GM23338 (cell line): Measurements from ENCODE around the gene HSPBP1. TPM values are rescaled to one million over a fixed set of nuclear protein-coding genes. Genes with fewer than 3 reads are reported as not detected.

ENCODE experiments used
- ATAC-seq: fragments of 200-7000 bp; cut with Tn5 transposase; 3 replicates; pipeline ENCODE4 v1.9.1; 2020
- DNase-seq: peaks from one replicate; pipeline ENCODE4 v3.0.0-alpha.2; 2015; ENCODE audit warnings: low spot score
- H2AFZ ChIP-seq: fragments of 200-600 bp; sonication (generic); 2 replicates; pipeline ENCODE4 v1.8.0; 2016; ENCODE audit warnings: antibody characterized with exemption, mild to moderate bottlenecking, moderate library complexity
- H3F3A ChIP-seq: fragments of 200-600 bp; sonication (generic); replicated peaks from 2 replicates; pipeline ENCODE4 v1.8.0; 2017; ENCODE audit warnings: antibody characterized with exemption, mixed run types, low read depth
- H3K27ac ChIP-seq: fragments of 200-600 bp; sonication (generic); 2 replicates; pipeline ENCODE4 v1.6.1; 2016; ENCODE audit warnings: low read depth
- H3K27me3 ChIP-seq: fragments of 200-600 bp; sonication (generic); 2 replicates; pipeline ENCODE4 v1.8.0; 2016; ENCODE audit warnings: mild to moderate bottlenecking, mixed run types, moderate library complexity; ENCODE audit not compliant: insufficient read depth
- H3K36me3 ChIP-seq: fragments of 200-600 bp; sonication (generic); 2 replicates; pipeline ENCODE4 v1.8.0; 2016; ENCODE audit warnings: mild to moderate bottlenecking; ENCODE audit not compliant: insufficient read depth
- H3K4me1 ChIP-seq: fragments of 200-600 bp; sonication (generic); 2 replicates; pipeline ENCODE4 v1.8.0; 2016; ENCODE audit warnings: mild to moderate bottlenecking, moderate library complexity; ENCODE audit not compliant: insufficient read depth
- H3K4me2 ChIP-seq: fragments of 200-600 bp; sonication (generic); 2 replicates; pipeline ENCODE4 v1.7.1; 2017; ENCODE audit warnings: mixed run types
- H3K4me3 ChIP-seq: fragments of 200-600 bp; sonication (generic); 2 replicates; pipeline ENCODE4 v1.6.1; 2016; ENCODE audit warnings: mixed run types
- H3K79me2 ChIP-seq: fragments of 200-600 bp; sonication (generic); replicated peaks from 2 replicates; pipeline ENCODE4 v1.8.0; 2017; ENCODE audit warnings: mild to moderate bottlenecking; ENCODE audit not compliant: insufficient read depth
- H3K9me2 ChIP-seq: fragments of 200-600 bp; sonication (generic); 2 replicates; pipeline ENCODE4 v1.8.0; 2017; ENCODE audit not compliant: insufficient read depth
- H4K20me1 ChIP-seq: fragments of 200-600 bp; sonication (generic); replicated peaks from 2 replicates; pipeline ENCODE4 v1.8.0; 2017; ENCODE audit warnings: mild to moderate bottlenecking; ENCODE audit not compliant: insufficient read depth
- H3K27ac Mint-ChIP-seq: 2 replicates; pipeline ENCODE4 v1.8.0; 2020; ENCODE audit warnings: inconsistent platforms, mild to moderate bottlenecking, moderate library complexity, mixed read lengths
- H3K27me3 Mint-ChIP-seq: 3 replicates; pipeline ENCODE4 v1.8.0; 2022; ENCODE audit warnings: low read depth, mild to moderate bottlenecking, moderate library complexity, mixed read lengths, inconsistent platforms; ENCODE audit not compliant: insufficient read depth, poor library complexity
- H3K36me3 Mint-ChIP-seq: 3 replicates; pipeline ENCODE4 v1.8.0; 2021; ENCODE audit warnings: low read depth, mild to moderate bottlenecking, inconsistent platforms, moderate library complexity, mixed read lengths
- H3K4me1 Mint-ChIP-seq: 3 replicates; pipeline ENCODE4 v1.8.0; 2020; ENCODE audit warnings: mild to moderate bottlenecking, inconsistent platforms, mixed read lengths
- H3K4me3 Mint-ChIP-seq: 3 replicates; pipeline ENCODE4 v1.8.0; 2021; ENCODE audit warnings: moderate library complexity, mild to moderate bottlenecking, inconsistent platforms, mixed read lengths
- H3K9me3 Mint-ChIP-seq: 3 replicates; pipeline ENCODE4 v1.8.0; 2020; ENCODE audit warnings: moderate library complexity, mild to moderate bottlenecking, inconsistent platforms, mixed read lengths
- CREB1 ChIP-seq: fragments of 250-450 bp; sonication (Bioruptor Pico); IDR thresholded peaks from 2 replicates; pipeline ENCODE4 v1.5.0; 2020; ENCODE audit warnings: low read depth, mild to moderate bottlenecking, moderate library complexity
- EZH2 ChIP-seq: fragments of 200-600 bp; sonication (generic); IDR thresholded peaks from one replicate; pipeline ENCODE4 v1.8.0; 2017; ENCODE audit warnings: antibody characterized with exemption, mild to moderate bottlenecking, low read depth; ENCODE audit not compliant: unreplicated experiment
- EZH2phosphoT487 ChIP-seq: fragments of 200-600 bp; sonication (generic); IDR thresholded peaks from one replicate; pipeline ENCODE4 v1.8.1; 2018; ENCODE audit warnings: antibody characterized with exemption; ENCODE audit not compliant: unreplicated experiment
- JUNB ChIP-seq: IDR thresholded peaks from one replicate; pipeline ENCODE4 v1.6.1; 2016; ENCODE audit warnings: antibody characterized with exemption; ENCODE audit not compliant: unreplicated experiment
- NANOG ChIP-seq: IDR thresholded peaks from 2 replicates; pipeline ENCODE4 v1.6.1; 2016; ENCODE audit warnings: antibody characterized with exemption, borderline replicate concordance
- POLR2AphosphoS5 ChIP-seq: IDR thresholded peaks from 2 replicates; pipeline ENCODE4 v1.6.1; 2016; ENCODE audit warnings: antibody characterized with exemption, low read depth
- STAT1 ChIP-seq: IDR thresholded peaks from one replicate; pipeline ENCODE4 v1.6.1; 2016; ENCODE audit warnings: antibody characterized with exemption; ENCODE audit not compliant: unreplicated experiment
- ZNF114 ChIP-seq: fragments of 250-450 bp; sonication (Bioruptor Pico); IDR thresholded peaks from 2 replicates; pipeline ENCODE4 v1.5.0; 2020; ENCODE audit warnings: mild to moderate bottlenecking, moderate library complexity
- ZNF331 ChIP-seq: fragments of 250-450 bp; sonication (Bioruptor Pico); IDR thresholded peaks from 2 replicates; pipeline ENCODE4 v1.5.0; 2020; ENCODE audit warnings: low read depth, mild to moderate bottlenecking, moderate library complexity
- polyA plus RNA-seq: library from polyadenylated mRNA; unstranded; fragments of >200 nt; fragmentation: Nextera tagmentation; extraction: Ambion mirVana; gene quantifications from 2 replicates; pipeline ENCODE4 v1.2.1, GENCODE V29; 2016
- total RNA-seq: library from RNA; depleted of rRNA; stranded (reverse); fragments of >200 nt; shearing (Covaris generic); gene quantifications from 2 replicates; pipeline ENCODE4 v1.2.3, GENCODE V29; 2014
- TF ChIP-seq, protein P1 (sequence below): IDR thresholded peaks from 2 replicates; pipeline ENCODE4 v1.6.1; 2016; ENCODE audit warnings: antibody characterized with exemption
- TF ChIP-seq, protein P2 (sequence below), 2 experiments: fragments of 200-600 bp in 1 of 2; sonication (generic) in 1 of 2; conservative IDR thresholded peaks; 2 replicates each; pipeline versions ENCODE4 v1.5.1 to v1.6.1; 2016 to 2017; ENCODE audit warnings: antibody characterized with exemption in 2 of 2, low read depth in 2 of 2, mild to moderate bottlenecking in 2 of 2, moderate library complexity in 1 of 2
- TF ChIP-seq, protein P3 (sequence below): fragments of 250-450 bp; sonication (Bioruptor Pico); IDR thresholded peaks from 2 replicates; pipeline ENCODE4 v1.5.0; 2020; ENCODE audit warnings: mild to moderate bottlenecking, moderate library complexity

The HSPBP1 gene
- total and polyA plus RNA-seq, 2 experiments from 2014 or later, result 83.6 to 91.1 TPM

DNA sequence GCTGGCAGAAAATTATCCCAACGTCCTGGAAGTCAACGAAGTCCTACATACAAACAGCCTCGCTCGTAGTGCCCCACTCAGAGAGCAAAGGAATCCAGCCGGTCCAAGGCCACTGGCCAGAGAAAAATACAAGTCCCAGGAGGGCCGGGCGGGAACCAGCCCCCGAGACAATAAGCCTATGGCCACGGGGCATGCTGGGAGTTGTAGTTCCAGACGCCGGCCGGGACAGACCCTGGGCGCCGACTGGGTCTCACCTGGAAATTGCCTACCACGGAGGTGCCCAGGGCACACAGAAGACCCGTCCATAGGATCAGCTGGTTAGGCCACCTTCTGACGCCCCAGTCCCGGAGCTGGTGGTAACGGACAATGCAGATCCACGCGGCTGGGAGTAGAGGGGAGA lies 39.9 kb upstream of the HSPBP1 start:
- Mint-ChIP-seq H3K27me3 (peaks cover 9% of the 10 kb centered on the region), H3K36me3 (no peaks in the 10 kb centered on the region; the same call in 2 of the 3 replicates), H3K9me3 (no peaks in the 10 kb centered on the region; the same call in 2 of the 3 replicates), H3K27ac (peak overlapping the region; percentile 70; the same call in 1 of the 2 replicates), H3K4me1 (peaks cover 15% of the 10 kb centered on the region), H3K4me3 (peak overlapping the region; percentile 77)
- no peaks in the 10 kb centered on the region for H3K36me3 ChIP-seq
- no peaks in the 10 kb centered on the region for H3K79me2 ChIP-seq
- H3K27me3 ChIP-seq, result no peaks in the 10 kb centered on the region
- TF ChIP-seq, protein P1, sequence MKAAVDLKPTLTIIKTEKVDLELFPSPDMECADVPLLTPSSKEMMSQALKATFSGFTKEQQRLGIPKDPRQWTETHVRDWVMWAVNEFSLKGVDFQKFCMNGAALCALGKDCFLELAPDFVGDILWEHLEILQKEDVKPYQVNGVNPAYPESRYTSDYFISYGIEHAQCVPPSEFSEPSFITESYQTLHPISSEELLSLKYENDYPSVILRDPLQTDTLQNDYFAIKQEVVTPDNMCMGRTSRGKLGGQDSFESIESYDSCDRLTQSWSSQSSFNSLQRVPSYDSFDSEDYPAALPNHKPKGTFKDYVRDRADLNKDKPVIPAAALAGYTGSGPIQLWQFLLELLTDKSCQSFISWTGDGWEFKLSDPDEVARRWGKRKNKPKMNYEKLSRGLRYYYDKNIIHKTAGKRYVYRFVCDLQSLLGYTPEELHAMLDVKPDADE, result peak; percentile 95
- no peak for TF ChIP-seq ZNF114 (CRISPR knock-in tag)
- no peaks in the 10 kb centered on the region; the same call in 1 of the 2 replicates for H4K20me1 ChIP-seq
- peaks cover 4% of the 10 kb centered on the region; the same call in 1 of the 2 replicates for H3F3A ChIP-seq
- no peaks in the 10 kb centered on the region for H3K9me2 ChIP-seq
- H3K4me2 ChIP-seq, result peak overlapping the region; percentile 87
- peaks cover 5% of the 10 kb centered on the region; the same call in 1 of the 2 replicates for H3K4me1 ChIP-seq
- DNase-seq, result peak; percentile 97
- peak overlapping the region; percentile 60 for H3K4me3 ChIP-seq
- H2AFZ ChIP-seq, result peak overlapping the region; percentile 99
- ATAC-seq, result peak; percentile 96
- H3K27ac ChIP-seq, result no peak overlapping the region

DNA sequence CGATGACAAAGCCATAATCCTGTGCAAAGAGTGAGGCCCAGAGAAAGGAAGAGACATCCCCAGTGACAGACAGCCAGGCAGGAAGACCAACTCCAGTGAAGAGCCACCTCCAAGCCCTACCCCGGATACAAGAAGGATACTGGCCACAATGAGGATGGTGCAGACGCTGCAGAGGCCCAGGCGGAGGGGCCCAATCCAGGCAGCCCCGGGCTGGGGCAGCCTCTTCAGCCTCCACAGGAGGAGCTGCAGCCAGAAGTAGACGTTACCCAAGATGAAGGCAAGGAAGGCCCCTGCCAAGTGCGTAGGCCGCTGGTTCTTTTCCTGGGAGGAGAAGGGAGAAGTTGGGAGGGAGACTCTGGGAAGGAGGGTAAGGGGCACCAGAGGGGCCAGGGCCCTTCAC lies 36.7 kb upstream of the HSPBP1 start:
- Histone ChIP-seq H3K36me3 (no peaks in the 10 kb centered on the region), H3K27ac (no peak overlapping the region), H3K4me2 (no peak overlapping the region), H3K4me3 (no peak overlapping the region), H3K79me2 (no peaks in the 10 kb centered on the region), H2AFZ (no peak overlapping the region), H3K9me2 (no peaks in the 10 kb centered on the region), H4K20me1 (no peaks in the 10 kb centered on the region; the same call in 1 of the 2 replicates), H3K27me3 (no peaks in the 10 kb centered on the region), H3K4me1 (peaks cover 10% of the 10 kb centered on the region; the same call in 1 of the 2 replicates), H3F3A (no peaks in the 10 kb centered on the region; the same call in 1 of the 2 replicates)
- peaks cover 16% of the 10 kb centered on the region for H3K27me3 Mint-ChIP-seq
- H3K4me3 Mint-ChIP-seq, result no peak overlapping the region
- no peaks in the 10 kb centered on the region; the same call in 2 of the 3 replicates for H3K36me3 Mint-ChIP-seq
- H3K9me3 Mint-ChIP-seq, result no peaks in the 10 kb centered on the region
- DNase-seq (peak; percentile 47), ATAC-seq (no peak; the same call in 2 of the 3 replicates)
- peaks cover 11% of the 10 kb centered on the region for H3K4me1 Mint-ChIP-seq
- no peak overlapping the region for H3K27ac Mint-ChIP-seq
- TF ChIP-seq, protein P2, sequence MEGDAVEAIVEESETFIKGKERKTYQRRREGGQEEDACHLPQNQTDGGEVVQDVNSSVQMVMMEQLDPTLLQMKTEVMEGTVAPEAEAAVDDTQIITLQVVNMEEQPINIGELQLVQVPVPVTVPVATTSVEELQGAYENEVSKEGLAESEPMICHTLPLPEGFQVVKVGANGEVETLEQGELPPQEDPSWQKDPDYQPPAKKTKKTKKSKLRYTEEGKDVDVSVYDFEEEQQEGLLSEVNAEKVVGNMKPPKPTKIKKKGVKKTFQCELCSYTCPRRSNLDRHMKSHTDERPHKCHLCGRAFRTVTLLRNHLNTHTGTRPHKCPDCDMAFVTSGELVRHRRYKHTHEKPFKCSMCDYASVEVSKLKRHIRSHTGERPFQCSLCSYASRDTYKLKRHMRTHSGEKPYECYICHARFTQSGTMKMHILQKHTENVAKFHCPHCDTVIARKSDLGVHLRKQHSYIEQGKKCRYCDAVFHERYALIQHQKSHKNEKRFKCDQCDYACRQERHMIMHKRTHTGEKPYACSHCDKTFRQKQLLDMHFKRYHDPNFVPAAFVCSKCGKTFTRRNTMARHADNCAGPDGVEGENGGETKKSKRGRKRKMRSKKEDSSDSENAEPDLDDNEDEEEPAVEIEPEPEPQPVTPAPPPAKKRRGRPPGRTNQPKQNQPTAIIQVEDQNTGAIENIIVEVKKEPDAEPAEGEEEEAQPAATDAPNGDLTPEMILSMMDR (conservative IDR thresholded peaks at IDR 0.05; ENCODE audit: low read depth in 2 of 2), result no peak
- TF ChIP-seq, protein P1, result no peak
- no peak for TF ChIP-seq NANOG
- TF ChIP-seq, protein P3, sequence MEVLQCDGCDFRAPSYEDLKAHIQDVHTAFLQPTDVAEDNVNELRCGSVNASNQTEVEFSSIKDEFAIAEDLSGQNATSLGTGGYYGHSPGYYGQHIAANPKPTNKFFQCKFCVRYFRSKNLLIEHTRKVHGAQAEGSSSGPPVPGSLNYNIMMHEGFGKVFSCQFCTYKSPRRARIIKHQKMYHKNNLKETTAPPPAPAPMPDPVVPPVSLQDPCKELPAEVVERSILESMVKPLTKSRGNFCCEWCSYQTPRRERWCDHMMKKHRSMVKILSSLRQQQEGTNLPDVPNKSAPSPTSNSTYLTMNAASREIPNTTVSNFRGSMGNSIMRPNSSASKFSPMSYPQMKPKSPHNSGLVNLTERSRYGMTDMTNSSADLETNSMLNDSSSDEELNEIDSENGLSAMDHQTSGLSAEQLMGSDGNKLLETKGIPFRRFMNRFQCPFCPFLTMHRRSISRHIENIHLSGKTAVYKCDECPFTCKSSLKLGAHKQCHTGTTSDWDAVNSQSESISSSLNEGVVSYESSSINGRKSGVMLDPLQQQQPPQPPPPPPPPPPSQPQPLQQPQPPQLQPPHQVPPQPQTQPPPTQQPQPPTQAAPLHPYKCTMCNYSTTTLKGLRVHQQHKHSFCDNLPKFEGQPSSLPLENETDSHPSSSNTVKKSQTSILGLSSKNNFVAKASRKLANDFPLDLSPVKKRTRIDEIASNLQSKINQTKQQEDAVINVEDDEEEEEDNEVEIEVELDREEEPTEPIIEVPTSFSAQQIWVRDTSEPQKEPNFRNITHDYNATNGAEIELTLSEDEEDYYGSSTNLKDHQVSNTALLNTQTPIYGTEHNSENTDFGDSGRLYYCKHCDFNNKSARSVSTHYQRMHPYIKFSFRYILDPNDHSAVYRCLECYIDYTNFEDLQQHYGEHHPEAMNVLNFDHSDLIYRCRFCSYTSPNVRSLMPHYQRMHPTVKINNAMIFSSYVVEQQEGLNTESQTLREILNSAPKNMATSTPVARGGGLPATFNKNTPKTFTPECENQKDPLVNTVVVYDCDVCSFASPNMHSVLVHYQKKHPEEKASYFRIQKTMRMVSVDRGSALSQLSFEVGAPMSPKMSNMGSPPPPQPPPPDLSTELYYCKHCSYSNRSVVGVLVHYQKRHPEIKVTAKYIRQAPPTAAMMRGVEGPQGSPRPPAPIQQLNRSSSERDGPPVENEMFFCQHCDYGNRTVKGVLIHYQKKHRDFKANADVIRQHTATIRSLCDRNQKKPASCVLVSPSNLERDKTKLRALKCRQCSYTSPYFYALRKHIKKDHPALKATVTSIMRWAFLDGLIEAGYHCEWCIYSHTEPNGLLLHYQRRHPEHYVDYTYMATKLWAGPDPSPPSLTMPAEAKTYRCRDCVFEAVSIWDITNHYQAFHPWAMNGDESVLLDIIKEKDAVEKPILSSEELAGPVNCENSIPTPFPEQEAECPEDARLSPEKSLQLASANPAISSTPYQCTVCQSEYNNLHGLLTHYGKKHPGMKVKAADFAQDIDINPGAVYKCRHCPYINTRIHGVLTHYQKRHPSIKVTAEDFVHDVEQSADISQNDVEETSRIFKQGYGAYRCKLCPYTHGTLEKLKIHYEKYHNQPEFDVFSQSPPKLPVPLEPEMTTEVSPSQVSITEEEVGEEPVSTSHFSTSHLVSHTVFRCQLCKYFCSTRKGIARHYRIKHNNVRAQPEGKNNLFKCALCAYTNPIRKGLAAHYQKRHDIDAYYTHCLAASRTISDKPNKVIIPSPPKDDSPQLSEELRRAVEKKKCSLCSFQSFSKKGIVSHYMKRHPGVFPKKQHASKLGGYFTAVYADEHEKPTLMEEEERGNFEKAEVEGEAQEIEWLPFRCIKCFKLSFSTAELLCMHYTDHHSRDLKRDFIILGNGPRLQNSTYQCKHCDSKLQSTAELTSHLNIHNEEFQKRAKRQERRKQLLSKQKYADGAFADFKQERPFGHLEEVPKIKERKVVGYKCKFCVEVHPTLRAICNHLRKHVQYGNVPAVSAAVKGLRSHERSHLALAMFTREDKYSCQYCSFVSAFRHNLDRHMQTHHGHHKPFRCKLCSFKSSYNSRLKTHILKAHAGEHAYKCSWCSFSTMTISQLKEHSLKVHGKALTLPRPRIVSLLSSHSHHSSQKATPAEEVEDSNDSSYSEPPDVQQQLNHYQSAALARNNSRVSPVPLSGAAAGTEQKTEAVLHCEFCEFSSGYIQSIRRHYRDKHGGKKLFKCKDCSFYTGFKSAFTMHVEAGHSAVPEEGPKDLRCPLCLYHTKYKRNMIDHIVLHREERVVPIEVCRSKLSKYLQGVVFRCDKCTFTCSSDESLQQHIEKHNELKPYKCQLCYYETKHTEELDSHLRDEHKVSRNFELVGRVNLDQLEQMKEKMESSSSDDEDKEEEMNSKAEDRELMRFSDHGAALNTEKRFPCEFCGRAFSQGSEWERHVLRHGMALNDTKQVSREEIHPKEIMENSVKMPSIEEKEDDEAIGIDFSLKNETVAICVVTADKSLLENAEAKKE, result no peak
- TF ChIP-seq JUNB, result no peak
- no peak for TF ChIP-seq ZNF114 (CRISPR knock-in tag)
- TF ChIP-seq STAT1, result no peak
- no peak for TF ChIP-seq ZNF331 (CRISPR knock-in tag)
- no peak for TF ChIP-seq EZH2
- no peak for TF ChIP-seq CREB1 (CRISPR knock-in tag)
- TF ChIP-seq POLR2AphosphoS5, result no peak
- no peak for TF ChIP-seq EZH2phosphoT487
